GM18520 (cell line): ENCODE results near the gene AGXT2.

ENCODE experiments used
- ATAC-seq: cut with Tn5 transposase; IDR thresholded peaks from one replicate; pipeline ENCODE4 v1.9.1; 2021; ENCODE audit not compliant: unreplicated experiment

AGXT2 gene

GRCh38 chr5:35016174-35017051, 31.3 kb downstream of the AGXT2 start:
- ATAC-seq = no peak

DNA sequence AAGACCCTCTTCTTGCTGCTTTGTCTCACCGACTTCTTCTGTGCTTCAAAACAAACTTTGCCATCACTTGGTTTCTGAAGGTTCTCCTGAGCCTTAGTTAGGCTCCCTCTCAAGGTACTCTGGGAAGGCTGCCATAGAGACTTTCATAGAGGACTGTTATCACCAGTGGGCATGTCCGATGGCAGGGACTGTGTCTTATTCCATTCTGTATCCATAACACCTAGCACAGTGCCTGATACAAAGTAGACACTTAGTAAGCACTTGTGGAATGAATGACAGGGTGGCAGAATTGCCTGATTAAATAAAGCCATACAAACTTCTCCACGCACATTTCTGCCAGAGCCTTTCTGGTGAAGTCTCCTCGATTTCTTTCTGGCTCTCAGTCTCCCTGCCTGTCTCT, 32.7 kb downstream of the AGXT2 start:
- ATAC-seq = no peak

- ATAC-seq = no peak
Observed at GRCh38 chr5:35012796-35013195, 35.0 kb downstream of the AGXT2 start.

DNA sequence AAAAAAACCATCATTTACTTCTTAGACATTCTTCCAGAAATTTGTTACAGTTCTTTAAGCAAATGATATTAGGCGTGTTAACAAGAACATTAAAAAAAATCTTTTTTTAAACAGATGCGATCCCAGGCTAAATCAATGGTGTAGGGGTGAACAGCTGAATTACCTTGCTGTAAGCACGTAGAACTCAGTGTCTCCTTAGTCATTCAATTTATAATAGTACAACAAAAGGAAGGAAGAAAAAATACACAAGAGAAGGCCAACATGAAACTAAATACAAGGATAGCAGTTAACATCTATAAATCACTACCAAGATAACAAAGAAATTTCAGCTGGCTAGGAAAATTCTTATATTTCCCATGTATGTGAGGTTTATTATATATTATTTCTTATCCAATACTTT, 35.4 kb downstream of the AGXT2 start:
- ATAC-seq = no peak

GRCh38 chr5:35010676-35011075, 37.1 kb downstream of the AGXT2 start:
- ATAC-seq = no peak

DNA sequence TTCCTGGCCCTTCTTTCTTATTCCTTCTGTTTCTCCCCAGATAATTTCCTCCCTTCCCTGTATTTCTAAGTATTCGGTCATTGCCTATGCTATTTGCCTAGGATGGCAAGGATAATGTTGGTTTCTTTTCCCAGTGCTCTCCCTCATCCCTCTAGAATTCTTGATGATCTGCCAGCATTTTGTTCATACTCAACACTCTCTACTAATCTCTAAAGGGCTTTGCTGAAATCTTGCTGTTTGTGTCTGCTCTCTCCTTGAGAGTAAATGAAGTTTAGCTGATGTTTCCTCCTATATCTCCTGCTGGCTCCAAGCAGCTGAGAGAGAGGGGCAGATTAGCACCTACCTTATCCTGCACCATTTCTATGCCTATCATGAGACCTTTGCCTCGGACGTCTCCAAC, 38.1 kb downstream of the AGXT2 start:
- no peak for ATAC-seq

DNA sequence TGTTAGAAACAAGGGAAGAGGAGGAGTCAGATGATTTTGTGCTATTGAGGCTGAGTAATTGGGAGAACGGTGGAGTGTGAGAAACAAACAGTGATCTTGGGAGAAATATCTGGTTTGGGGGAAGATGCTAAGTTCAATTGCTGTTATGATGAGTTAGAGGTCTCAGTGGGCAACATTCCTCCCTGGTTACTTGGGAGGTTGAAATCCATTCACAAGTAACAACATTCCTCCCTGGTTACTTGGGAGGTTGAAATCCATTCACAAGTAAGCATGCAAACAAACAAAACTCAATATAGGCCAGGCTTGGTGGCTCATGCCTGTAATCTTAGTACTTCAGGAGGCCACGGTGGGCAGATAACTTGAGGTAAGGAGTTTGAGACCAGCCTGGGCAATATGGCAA, 38.7 kb downstream of the AGXT2 start:
- ATAC-seq = no peak

DNA sequence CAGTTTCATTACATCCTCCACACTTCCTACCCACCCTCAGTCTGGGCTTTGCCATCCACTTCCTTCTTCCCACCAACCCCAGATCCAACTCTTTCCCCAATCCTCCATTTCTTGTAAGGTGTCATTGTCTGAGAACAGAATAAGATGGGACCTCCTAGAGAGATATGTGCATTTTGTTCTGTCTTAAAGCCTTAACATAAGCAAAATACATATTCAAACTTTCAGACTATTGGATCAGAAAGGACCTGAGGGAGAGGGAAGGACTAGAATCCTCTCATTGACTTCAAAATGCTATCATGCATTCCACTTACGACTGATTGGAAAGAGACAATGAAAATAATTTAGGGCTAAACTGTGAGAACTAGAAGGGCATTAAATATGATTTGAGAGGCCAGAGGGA, 43.0 kb downstream of the AGXT2 start:
- ATAC-seq = no peak

GRCh38 chr5:35004200-35004599, 43.5 kb downstream of the AGXT2 start:
- no peak for ATAC-seq

DNA sequence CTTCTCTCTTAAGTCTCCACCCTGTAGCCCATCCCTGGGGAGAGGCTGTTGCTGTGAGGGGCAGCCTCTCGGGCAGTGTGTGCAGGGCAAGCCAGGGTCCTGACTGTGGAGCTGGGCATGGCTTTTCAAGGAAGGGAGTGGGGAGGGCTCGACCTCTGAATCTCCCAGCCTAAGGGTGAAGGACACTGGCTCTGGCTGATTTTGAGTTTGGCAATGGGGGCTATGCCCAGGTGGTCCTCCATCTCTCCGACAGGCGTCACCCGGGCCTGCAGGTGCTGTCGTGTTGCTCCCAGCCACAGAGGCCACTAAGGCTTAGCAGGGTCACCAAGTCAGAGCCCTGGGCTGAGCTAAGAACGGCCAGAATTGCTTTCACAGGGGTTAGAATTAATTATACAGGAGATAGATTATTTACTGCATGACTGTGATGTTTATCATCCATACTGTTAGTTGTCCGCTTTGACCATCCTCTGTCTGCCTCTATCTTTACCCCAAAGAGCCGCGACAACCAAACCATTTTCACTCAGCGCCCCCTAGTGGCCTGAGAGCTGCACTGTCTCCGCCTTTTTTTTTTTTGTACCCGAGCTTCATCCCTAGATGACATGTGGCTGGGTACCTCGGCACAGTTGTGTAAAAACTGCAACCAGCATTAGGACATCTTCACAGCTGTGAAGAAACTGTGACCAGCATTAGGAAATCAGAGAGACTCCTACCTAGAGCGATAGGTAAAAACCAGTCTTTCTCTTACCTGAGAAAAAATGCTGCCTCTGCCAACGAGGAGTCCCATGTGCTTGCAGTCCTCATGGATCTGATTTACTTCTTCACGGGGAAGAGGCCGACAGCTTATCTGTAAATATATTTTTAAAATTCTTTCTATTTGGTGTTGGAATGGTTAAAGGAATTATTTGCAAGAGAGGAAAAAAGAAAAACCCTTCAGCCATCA, 44.5 kb downstream of the AGXT2 start:
- peak; percentile 63 for ATAC-seq

GRCh38 chr5:35002459-35002858, 45.3 kb downstream of the AGXT2 start:
- ATAC-seq = no peak

GRCh38 chr5:35001842-35002241, 45.9 kb downstream of the AGXT2 start:
- ATAC-seq = no peak

DNA sequence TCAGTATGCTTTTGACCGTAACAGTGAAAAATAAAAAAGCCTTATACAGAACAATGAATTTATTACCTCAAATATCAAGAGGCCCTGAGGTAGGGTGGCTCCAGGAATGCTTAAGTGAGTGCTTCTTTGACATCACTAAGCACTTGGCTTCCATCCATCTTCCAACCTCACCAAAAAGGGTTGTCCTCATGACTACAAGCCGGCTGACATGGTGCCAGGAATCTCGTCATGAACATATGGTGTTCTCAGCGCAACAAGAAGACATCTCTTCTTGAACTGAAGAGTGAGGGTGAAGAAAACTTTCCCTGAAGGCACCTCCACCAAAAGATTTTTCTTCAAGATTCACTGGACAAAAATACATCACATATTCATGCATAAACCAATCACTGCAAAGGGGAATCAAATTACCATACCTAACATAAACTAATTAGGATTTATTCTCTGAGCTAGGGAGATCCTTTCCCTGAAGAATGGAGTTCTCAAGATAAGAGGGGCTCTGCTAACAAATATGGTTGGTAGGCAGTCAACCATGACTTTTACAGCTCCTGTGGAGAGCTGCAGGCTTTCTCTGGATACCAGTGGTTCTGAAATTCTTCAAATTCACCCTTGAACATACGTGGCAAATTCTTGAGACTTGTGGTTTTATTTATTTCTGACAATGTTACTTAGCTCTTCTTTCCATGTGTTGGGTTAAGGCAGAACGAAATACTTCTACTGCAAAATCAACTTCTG, 49.5 kb downstream of the AGXT2 start:
- no peak for ATAC-seq

DNA sequence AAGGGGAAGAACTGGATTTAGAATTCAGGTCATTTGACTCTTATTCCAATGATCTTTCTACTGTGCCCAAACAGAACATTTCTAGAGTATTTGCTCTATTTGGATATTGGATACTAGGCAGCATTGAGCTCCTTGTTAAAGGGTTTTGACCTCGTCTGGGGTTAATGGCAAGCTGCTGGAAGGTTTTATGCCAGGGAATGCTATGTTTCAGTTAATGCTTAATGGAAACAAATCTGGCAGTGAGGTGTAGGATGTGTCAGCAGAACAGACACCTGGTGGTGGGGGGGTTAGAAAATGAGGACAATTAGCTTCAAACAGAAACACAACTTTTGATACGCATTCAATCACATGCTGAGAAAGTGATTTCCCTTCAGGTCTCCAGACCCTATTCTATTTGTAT, 51.5 kb downstream of the AGXT2 start:
- no peak for ATAC-seq

- no peak for ATAC-seq
Observed at GRCh38 chr5:34993951-34994350, 53.8 kb downstream of the AGXT2 start.

- ATAC-seq = no peak
Observed at GRCh38 chr5:34991486-34992238, 56.1 kb downstream of the AGXT2 start.

DNA sequence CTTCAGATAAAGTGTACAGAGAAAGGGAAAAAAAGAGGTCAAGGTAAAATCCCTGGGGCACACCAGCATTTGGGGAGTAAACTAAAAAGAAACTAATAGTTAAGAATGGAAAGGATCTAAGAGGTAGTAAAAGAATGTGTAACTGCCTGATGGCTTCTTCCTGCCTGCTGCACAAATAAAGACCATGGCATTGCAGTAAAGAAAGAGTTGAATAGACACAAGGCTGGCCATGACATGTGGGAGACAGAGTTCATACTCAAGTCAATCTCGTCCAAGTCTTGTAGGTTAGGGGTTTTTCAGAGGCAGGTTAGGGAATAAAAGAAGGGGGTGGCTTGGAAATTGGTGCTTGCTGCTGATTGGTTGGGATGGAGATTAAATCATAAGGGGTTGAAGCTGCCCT, 60.8 kb downstream of the AGXT2 start:
- no peak for ATAC-seq

DNA sequence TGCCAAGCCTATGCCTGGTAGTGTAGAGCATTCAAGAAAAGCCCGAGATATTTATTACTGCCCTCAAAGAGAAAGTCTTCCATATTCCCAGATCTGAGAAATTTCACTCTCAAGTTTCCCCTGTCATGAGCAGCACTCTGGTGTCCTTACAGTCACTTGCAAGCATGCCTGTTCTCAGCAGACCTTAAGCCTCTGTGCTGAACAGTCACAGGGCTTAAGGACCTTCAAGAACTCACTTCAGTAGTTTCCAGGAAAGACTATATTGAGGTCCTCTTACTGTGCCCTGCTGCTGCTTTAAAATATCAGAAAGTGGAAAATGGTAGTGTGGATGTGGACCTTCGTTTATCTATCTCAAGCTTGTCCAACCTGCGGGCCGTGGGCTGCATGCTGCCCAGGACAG, 64.9 kb downstream of the AGXT2 start:
- no peak for ATAC-seq

DNA sequence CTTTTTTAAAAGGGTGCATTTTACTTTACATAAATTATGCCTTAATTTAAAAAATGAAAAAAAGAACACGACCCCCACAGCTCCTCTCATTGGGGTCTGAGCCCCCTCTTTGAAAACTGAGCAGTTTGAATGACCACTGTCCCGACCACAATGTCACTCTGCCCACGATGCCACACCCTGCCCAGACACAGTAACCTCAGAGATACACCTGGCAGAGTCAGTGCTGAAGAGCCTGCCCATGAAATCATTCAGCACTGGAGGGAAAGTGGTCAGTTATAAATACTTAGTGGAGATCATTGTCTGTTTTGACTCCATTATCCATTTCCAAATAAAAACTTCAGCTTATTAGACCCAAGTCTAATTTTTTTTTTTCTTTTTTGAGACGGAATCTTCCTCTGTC, 69.1 kb downstream of the AGXT2 start:
- no peak for ATAC-seq

DNA sequence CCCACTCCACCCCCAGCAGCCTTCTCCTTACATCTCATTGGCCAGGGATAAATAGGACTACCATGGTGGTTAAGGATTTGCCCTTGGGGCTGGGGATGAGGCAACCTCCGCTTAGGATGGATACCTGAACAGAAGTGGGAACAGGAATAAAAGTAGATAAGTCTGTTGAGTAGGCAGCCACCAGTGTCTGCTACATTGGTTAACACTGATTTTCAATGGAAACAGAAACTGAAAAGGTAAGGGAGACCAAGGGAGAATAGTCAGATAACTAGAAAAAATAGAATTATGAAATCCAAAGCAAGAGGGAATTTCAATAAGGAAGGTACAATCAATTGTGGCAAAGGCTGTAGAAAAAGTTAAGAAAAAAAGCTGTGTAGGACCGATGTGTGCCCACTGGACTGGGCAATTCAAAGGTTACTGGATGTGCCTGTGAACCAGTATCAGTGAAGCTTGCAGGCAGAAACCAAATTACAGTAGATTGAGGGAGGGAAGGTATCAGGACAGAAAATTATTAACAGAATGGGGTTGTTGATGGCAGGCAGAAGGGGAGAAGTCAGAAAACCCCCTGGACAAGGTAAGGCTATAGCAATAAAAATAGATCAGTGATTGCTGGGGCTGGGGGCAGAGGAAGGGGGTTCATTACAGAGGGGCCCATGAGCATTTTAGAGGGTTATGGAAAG, 69.7 kb downstream of the AGXT2 start:
- no peak for ATAC-seq
